ENCODE data around the gene SYDE2.
"Not testable (repeated sequence)": the region's sequence is repeated elsewhere in the genome, so short reads cannot be mapped to it uniquely, and the experiment has no call there.

SYDE2 gene

DNA sequence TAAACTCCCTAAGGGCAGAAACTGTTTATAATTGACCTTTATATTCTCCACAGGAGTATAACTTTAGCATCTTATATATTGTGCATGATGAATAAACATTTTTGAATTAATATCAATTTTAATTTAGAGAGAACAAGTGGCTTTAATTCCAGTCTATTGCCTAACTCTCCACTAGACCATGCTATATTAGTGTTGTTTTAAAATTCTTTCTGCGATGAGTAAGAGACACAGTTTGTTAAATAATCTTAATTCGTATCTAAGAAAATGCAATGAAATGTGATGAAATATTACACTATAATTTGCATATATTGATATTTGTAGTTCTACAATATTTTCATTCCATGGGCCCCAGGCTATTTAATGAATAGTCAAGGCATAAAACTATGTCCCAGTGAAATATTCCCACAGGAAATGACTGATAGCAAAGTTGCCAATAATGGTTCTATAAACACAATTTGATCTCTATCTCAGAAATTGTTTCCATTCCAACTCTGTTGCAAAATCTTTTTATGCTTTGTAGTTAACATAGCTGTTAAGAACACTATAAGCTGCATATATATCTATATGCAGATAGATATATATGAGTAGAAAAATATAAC, 2.9 kb upstream of the SYDE2 start:
- FAIRE-seq, result no peak

GRCh38 chr1:85202864-85203255, 2.0 kb upstream of the SYDE2 start:
- no peak for FAIRE-seq

DNA sequence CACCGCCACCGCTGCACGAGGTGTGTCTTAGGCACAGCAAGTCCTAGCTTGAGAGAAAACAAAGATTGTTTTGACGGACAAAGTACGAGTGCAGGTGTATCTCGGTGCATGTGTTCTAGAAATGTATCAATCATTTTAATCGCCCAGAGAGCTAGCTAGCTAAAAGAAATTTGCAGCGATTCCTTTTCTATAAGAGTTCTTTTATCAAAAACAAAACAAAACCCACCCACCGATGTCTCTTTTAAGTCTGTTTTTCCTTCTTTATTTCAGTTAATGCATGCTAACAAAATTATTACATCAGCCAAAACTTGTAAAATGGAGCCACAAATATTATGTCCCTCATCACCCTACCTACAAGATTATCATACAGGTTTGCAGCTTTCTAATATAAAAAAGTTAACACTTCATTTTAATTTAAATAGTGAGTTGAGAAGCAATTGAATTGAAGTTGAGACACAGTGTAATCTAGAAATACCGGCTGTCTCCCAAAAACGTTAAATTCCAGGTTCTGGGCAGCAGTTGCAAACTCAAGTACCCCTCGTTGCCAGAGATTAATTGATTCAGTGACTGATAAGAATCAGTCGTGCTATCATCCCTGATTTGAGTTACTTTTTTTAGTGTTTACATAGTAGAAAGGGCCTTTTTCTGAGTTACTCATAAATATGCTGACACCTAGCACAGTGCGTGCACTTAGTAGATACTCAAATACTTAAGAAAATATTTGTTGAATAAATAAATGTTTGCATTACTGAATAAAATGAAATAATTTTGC, 1.5 kb upstream of the SYDE2 start:
- FAIRE-seq, result no peak

- no peak for FAIRE-seq
Observed at GRCh38 chr1:85201340-85202091, 700 bp upstream of the SYDE2 start.

- FAIRE-seq, result no peak
Observed at GRCh38 chr1:85199667-85200462, 951 bp downstream of the SYDE2 start.

DNA sequence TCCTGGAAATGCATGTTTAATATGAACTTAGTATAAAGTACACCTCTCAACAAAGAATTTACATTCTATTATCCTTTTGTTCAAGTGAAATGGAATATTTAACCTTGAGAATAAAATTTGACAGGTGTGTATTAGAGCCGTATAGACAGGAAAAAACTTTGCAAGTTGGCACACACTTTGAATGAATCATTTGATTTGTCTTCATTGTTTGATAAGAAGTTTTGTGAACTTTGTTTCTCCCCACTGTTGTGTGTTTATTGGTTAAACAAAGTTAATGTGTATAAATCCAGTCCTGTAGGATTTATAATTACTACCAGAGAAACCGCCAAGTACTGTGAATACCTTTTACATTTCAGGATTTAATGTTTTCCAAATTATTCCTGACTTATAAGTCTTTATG, 2.0 kb downstream of the SYDE2 start:
- no peak for FAIRE-seq

DNA sequence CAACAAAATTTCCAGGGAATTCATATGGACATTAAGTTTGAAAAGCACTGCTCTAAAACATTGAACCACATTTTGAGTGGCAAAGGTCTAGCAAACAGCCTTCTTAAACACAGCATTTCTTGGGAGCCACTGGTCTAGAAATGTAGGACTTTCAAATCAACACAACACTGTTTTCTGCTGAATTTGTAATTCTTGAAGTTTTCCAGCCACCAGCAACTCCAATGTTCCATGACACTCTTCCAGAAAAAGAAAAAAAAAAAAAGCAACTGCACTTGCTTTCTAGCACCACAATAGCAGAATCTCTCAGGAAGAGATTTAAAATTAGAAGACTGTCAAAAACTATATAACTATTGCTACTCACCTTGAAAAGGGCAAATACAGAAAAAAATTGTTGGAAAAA, 4.5 kb downstream of the SYDE2 start:
- FAIRE-seq, result no peak

DNA sequence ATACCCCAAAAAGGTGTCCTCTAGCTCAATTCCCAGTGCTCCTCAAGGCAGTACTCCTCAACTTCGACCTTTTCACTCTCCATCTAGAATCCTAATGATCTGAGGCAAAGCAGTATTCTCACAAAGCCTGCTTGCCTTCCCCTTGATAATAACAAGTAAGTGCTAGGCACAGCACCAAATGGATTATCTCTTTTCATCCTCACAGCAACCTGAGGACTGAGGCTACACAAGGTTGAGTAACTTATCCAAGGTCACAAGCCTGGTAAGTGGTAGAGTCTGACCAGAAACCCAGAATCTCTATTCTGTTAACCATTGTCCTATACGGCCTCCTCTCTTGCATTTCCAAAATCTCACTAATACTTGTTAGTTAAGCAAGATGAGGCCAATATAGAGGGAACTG, 5.1 kb downstream of the SYDE2 start:
- no peak for FAIRE-seq

GRCh38 chr1:85192129-85192528, 8.7 kb downstream of the SYDE2 start:
- not testable (repeated sequence) for FAIRE-seq

DNA sequence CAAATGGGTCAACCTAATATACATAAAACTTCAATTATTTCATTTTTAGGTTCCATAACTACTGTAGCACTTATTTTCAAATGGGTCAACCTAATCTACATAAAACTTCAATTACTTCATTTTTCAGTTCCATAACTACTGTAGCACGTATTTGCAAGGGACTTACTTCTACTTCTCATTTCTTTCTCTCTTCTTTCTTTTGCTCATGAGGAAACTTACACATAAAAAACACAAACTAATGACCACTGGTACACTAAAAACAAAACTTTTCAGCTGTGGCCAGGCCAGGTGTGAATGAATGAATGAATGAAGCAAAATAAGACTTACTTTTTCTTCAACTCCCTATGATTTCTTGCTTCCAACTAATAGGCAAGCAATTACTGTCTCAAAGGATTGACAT, 11.7 kb downstream of the SYDE2 start:
- no peak for FAIRE-seq

GRCh38 chr1:85188530-85188929, 12.3 kb downstream of the SYDE2 start:
- no peak for FAIRE-seq

- not testable (repeated sequence) for FAIRE-seq
Observed at GRCh38 chr1:85187021-85187420, 13.8 kb downstream of the SYDE2 start.

DNA sequence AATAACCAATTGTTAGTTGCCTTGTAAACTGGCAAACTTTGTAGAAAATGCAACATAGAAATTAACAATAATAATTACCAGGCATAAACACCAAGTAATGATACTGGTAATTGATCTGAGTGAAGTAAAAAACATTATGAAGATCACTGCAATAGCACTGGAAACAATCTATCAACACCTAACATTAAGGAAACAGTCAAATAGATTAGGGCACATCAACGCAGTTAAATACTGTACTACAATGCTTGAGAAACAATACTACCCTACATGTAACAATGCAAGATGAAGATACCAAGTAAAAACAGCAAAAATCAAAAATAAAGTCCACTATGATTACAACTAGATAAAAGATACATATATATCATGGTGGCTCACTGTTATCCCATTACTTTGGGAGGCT, 16.6 kb downstream of the SYDE2 start:
- FAIRE-seq, result no peak

DNA sequence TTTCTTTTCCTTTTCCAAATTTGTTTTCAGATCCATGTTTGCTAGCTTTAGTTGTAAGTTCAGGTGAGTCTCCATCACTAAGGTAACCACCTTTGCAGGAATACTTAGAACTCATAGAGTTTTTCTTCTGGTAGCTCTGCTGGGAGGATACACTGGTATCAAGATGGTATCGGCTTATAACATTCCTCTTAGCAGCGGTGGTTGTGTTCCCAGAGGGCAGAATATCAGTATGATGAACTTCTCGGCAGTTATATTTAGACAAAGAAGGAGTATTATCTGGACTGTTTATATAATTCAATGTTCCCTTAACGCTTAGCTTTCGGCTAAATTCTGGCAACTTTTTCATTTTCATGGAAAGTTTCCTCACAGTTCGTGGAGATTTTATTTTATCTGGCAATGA, 18.1 kb downstream of the SYDE2 start:
- FAIRE-seq, result no peak

DNA sequence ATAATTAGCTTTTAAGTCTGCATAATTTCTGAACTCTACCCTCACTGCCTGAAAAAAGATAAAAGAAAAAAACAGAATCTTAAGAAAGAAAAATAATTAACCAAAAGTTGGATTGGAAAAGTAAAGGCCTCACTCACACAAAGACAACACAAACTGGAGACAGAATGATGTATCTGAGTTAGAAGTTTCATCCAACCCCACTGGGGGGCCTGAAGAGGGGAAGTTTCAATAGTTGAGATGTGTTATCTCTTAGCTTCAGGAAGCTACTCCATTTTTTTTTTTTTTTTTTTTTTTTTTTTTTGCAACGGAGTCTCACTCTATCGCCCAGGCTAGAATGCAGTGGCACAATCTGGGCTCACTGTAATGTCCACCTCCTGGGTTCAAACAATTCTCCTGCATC, 19.9 kb downstream of the SYDE2 start:
- FAIRE-seq, result no peak

DNA sequence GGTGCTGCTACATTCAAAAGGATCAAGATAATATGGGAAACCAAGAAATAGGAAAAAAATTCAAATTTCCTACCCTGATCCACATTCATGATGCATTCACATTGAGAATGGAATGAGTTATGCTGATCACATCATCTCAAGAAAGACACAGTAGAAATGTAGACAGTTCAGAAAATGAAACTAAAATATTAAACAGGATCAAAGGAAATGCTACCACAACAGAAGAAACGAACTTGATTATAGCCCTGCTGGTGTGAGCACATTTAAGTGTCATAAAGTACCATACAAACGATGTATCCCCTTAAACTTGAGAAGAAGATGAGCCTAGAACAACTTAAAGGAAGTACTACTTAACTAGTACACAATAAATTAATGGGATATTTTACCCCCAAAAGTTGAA, 21.3 kb downstream of the SYDE2 start:
- no peak for FAIRE-seq

DNA sequence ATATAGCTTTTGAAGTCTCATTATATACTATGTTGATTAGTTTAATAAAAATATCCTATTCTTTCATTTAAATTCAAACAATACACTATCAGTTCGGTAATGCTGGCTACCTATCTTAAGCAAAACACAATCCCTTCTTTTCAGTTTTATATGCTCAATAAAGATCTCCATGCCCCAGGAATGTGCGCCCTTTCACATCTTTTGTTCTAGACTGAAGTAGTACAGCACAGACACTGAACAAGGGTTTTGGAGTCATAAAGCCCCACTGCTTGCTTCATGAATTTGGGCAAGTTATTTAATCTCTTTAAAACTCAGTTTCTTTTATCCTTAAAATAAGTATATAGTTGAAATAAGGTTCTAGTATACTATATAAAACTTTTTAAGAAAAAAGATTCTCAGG, 22.4 kb downstream of the SYDE2 start:
- no peak for FAIRE-seq

GRCh38 chr1:85174503-85174902, 26.3 kb downstream of the SYDE2 start:
- FAIRE-seq, result no peak

GRCh38 chr1:85172684-85173337, 28.0 kb downstream of the SYDE2 start:
- no peak for FAIRE-seq

DNA sequence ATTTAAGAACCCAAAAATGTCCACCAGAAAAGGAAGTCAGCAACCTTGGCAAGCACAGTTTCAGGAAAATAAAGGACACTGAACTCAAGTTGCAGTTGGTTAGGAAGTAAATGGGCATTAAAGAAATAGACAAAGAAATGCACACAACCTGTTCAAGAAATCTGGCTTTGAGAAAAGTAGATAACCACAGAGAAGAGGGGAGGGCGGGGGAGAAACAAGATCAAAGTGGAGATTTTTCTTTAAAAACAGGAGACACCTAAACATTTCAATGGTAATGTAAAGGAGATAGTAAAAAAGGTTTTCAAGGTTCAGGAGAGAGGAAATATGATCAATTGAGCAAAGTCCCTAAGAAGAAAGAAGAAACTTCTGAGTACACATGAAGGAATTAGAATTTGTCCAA, 29.1 kb downstream of the SYDE2 start:
- FAIRE-seq, result no peak

DNA sequence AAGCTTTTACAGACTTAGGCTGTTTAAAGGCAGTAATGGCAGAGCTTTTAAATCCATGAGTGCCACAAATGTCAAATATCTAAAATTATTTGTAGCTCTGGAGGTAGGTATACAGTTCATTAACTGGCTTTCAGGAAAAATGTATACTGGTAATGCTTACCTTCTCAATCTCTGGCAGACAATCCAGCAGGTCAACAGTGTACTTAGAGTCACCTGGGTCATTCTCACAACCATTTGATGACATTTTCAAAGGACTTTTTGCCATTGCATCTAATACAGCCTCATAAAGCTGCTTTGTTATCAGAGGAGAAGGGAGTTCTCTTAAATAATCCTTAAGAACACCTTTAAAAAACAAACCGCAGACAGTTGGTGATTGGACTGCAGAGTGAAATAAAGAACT, 31.9 kb downstream of the SYDE2 start:
- FAIRE-seq, result no peak

DNA sequence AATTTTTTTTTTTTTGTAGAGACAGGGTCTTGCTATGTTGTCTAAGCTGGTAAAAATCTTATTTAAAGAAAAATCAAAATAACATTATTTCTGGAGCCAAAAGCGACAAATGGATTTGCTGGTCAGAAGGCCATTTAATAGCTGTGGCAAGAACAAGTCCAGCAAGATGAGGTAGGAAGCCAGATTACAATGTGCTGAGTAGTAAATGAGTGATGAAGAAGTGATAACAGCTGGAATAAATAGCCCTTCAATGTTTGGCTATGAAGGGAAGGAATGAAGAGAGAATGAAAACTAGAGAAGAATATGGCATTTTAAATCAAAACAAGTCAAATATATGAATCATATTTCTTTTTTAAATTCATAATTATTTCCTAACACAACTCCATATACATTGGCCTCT, 34.5 kb downstream of the SYDE2 start:
- FAIRE-seq, result no peak

- FAIRE-seq, result no peak
Observed at GRCh38 chr1:85158910-85159309, 41.9 kb downstream of the SYDE2 start.

Data from A204.1 (cell line).